Hepatocyte (in vitro differentiated cells): ENCODE results near the gene FCGBP.

ENCODE experiments used
- CTCF ChIP-seq: fragments of 200-600 bp; sonication (generic); IDR thresholded peaks from 2 replicates; pipeline ENCODE4 v1.5.1; 2016; ENCODE audit warnings: antibody characterized with exemption, mild to moderate bottlenecking; ENCODE audit not compliant: poor library complexity
- EZH2 ChIP-seq: fragments of 200-600 bp; sonication (generic); IDR thresholded peaks from 2 replicates; pipeline ENCODE4 v1.6.1; 2016; ENCODE audit warnings: antibody characterized with exemption, mild to moderate bottlenecking, borderline replicate concordance
- EZH2phosphoT487 ChIP-seq: fragments of 200-600 bp; sonication (generic); IDR thresholded peaks from one replicate; pipeline ENCODE4 v1.6.1; 2018; ENCODE audit warnings: antibody characterized with exemption, mild to moderate bottlenecking, low read depth, moderate library complexity; ENCODE audit not compliant: unreplicated experiment, severe bottlenecking

GRCh38 chr19:39926170-39926760 lies 8.2 kb downstream of the FCGBP start:
- TF ChIP-seq EZH2 (no peak), CTCF (no peak), EZH2phosphoT487 (no peak)
